ENCODE data around the gene WRAP73. TPM values are rescaled to one million over a fixed set of nuclear protein-coding genes. Genes with fewer than 3 reads are reported as not detected.
A peak's percentile ranks its signal among the peaks of the same experiment; 100 is the strongest.

Gene WRAP73
- total and polyA plus RNA-seq, 5 donors, result 8.7 to 13.9 (median 12.5) TPM

DNA sequence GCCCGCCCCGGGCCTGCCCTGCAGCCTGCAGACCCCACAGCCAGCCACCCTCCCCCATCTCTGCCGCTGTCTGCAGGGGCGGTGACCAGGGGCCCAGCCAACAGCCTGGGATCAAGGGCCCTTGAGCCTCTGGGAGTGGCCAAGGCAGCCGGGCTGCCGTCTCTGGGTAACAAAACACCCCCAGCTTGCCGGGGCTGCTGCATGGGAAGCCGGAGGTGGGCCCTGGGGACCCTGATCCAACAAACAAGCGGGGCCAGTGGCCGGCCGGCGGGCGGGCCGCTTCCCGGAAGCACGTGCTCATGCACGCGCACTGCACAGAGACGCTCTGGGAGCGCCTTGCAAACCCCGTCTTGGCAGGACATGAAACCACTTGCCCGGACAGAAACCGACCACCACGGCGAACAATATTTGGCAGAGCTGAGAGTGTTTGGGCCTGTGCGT lies 51.8 kb downstream of the WRAP73 start:
- Histone ChIP-seq H3K4me3 (ENCODE audit: low read length) (no peak overlapping the region), H3K27ac (ENCODE audit: low read length) (no peak overlapping the region), H3K4me1 (ENCODE audit: control insufficient read depth, insufficient read depth, low read length) (peaks cover 3% of the 10 kb centered on the region), H3K9me3 (ENCODE audit: control insufficient read depth, low read length) (no peaks in the 10 kb centered on the region), H3K27me3 (ENCODE audit: control insufficient read depth, insufficient read depth) (no peaks in the 10 kb centered on the region)
- intact Hi-C loops (cut with DNase I), result no loop called here
- 26% methylated on average over 26 of the region's 26 CpGs for WGBS
- ATAC-seq (peak; percentile 53 to 62), DNase-seq (peak; percentile 71 to 90 (median 86))

- H3K9me3 ChIP-seq (ENCODE audit: control insufficient read depth, low read length), result no peaks in the 10 kb centered on the region
- no peak overlapping the region for H3K27ac ChIP-seq (ENCODE audit: low read length)
- ATAC-seq (peak in 1 of 2 donors; percentile 4), DNase-seq (no peak)
- intact Hi-C loops (cut with DNase I), result no loop called here
- H3K27me3 ChIP-seq (ENCODE audit: control insufficient read depth, insufficient read depth), result no peaks in the 10 kb centered on the region
- no peak overlapping the region for H3K4me3 ChIP-seq (ENCODE audit: low read length)
- peaks cover 3% of the 10 kb centered on the region for H3K4me1 ChIP-seq (ENCODE audit: control insufficient read depth, insufficient read depth, low read length)
- WGBS, result 42% methylated on average over 11 of the region's 11 CpGs
These were observed 52.3 kb downstream of the WRAP73 start for GRCh38 chr1:3597599-3597964.

- Histone ChIP-seq H3K27ac (ENCODE audit: low read length) (no peak overlapping the region), H3K9me3 (ENCODE audit: control insufficient read depth, low read length) (no peaks in the 10 kb centered on the region), H3K4me3 (ENCODE audit: low read length) (no peak overlapping the region), H3K27me3 (ENCODE audit: control insufficient read depth, insufficient read depth) (no peaks in the 10 kb centered on the region), H3K4me1 (ENCODE audit: control insufficient read depth, insufficient read depth, low read length) (peaks cover 3% of the 10 kb centered on the region)
- 75% methylated on average over 29 of the region's 29 CpGs for WGBS
- intact Hi-C loops (cut with DNase I), result no loop called here
- ATAC-seq, result no peak
- no peak for DNase-seq
These were observed 53.0 kb downstream of the WRAP73 start for GRCh38 chr1:3596663-3597598.

DNA sequence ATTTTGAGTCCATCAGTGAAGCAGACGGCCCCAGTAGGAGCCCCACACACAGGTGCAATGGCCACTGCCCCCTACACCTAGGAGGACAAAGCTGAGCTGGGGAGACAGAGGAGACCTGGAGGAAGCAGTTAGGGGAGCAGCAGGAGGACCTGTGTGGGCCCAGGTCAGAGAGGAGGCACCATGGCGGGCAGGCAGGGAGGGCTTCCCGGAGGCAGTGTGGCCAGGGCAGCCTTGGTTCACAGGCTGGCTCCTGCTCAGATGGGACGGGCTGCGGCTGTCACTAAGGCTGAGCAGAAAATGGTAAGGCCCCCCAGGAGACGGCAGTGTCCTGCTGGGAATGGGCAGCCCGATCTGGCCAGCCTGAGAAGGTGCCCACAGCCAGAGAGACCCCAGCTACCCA lies 54.0 kb downstream of the WRAP73 start:
- no peak overlapping the region for H3K27ac ChIP-seq (ENCODE audit: low read length)
- no peaks in the 10 kb centered on the region for H3K27me3 ChIP-seq (ENCODE audit: control insufficient read depth, insufficient read depth)
- ATAC-seq (no peak), DNase-seq (no peak)
- intact Hi-C loops (cut with DNase I), result no loop called here
- no peak overlapping the region for H3K4me3 ChIP-seq (ENCODE audit: low read length)
- peaks cover 3% of the 10 kb centered on the region for H3K4me1 ChIP-seq (ENCODE audit: control insufficient read depth, insufficient read depth, low read length)
- H3K9me3 ChIP-seq (ENCODE audit: control insufficient read depth, low read length), result no peaks in the 10 kb centered on the region
- 95% methylated on average over 7 of the region's 7 CpGs for WGBS

- peak; percentile 54 to 86 (median 81) for DNase-seq
- intact Hi-C loops (cut with DNase I), result no loop called here
- H3K9me3 ChIP-seq (ENCODE audit: control insufficient read depth, low read length), result no peaks in the 10 kb centered on the region
- WGBS, result 68% methylated on average over 31 of the region's 31 CpGs
- peaks cover 3% of the 10 kb centered on the region for H3K4me1 ChIP-seq (ENCODE audit: control insufficient read depth, insufficient read depth, low read length)
- no peak overlapping the region for H3K27ac ChIP-seq (ENCODE audit: low read length)
- no peak overlapping the region for H3K4me3 ChIP-seq (ENCODE audit: low read length)
- no peaks in the 10 kb centered on the region for H3K27me3 ChIP-seq (ENCODE audit: control insufficient read depth, insufficient read depth)
- peak in 1 of 2 donors; percentile 10 for ATAC-seq
These were observed 55.1 kb downstream of the WRAP73 start for GRCh38 chr1:3594706-3595377.

DNA sequence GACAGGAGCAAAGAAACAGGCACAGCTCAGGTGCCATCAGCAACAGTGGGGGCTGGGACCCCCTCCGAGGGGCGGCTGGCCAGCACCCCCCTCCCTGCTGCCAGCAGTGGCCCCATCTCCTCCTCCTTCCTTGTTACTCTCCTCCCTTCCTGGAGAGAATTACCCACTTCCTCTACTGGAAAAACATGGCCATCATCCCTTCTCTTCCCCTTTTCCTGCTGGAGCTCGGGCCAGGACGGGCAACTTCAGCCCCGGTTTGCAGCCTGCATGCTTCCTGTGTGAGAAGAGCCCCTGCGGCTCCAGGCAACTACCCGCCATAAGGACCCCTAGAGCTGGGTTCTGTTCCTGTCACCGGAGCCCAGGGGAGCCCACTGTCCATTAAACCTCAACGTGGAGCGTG lies 56.2 kb downstream of the WRAP73 start:
- ATAC-seq, result no peak

GRCh38 chr1:3593334-3593733 lies 56.6 kb downstream of the WRAP73 start:
- 87% methylated on average over 17 of the region's 17 CpGs for whole genome bisulfite sequencing
- no peaks in the 10 kb centered on the region for H3K9me3 ChIP-seq (ENCODE audit: control insufficient read depth, low read length)
- H3K4me1 ChIP-seq (ENCODE audit: control insufficient read depth, insufficient read depth, low read length), result peaks cover under 1% of the 10 kb centered on the region
- intact Hi-C loops (cut with DNase I), result no loop called here
- no peak overlapping the region for H3K4me3 ChIP-seq (ENCODE audit: low read length)
- no peak for ATAC-seq
- H3K27me3 ChIP-seq (ENCODE audit: control insufficient read depth, insufficient read depth), result no peaks in the 10 kb centered on the region
- no peak overlapping the region for H3K27ac ChIP-seq (ENCODE audit: low read length)
- DNase-seq, result no peak

More for the DNA sequence above, 56.2 kb downstream of the WRAP73 start:
- H3K4me1 ChIP-seq (ENCODE audit: control insufficient read depth, insufficient read depth, low read length), result peaks cover 3% of the 10 kb centered on the region
- WGBS, result 63% methylated on average over 10 of the region's 10 CpGs
- no peaks in the 10 kb centered on the region for H3K9me3 ChIP-seq (ENCODE audit: control insufficient read depth, low read length)
- no peak overlapping the region for H3K4me3 ChIP-seq (ENCODE audit: low read length)
- DNase-seq, result no peak
- no peaks in the 10 kb centered on the region for H3K27me3 ChIP-seq (ENCODE audit: control insufficient read depth, insufficient read depth)
- H3K27ac ChIP-seq (ENCODE audit: low read length), result no peak overlapping the region
- intact Hi-C loops (cut with DNase I), result no loop called here

DNA sequence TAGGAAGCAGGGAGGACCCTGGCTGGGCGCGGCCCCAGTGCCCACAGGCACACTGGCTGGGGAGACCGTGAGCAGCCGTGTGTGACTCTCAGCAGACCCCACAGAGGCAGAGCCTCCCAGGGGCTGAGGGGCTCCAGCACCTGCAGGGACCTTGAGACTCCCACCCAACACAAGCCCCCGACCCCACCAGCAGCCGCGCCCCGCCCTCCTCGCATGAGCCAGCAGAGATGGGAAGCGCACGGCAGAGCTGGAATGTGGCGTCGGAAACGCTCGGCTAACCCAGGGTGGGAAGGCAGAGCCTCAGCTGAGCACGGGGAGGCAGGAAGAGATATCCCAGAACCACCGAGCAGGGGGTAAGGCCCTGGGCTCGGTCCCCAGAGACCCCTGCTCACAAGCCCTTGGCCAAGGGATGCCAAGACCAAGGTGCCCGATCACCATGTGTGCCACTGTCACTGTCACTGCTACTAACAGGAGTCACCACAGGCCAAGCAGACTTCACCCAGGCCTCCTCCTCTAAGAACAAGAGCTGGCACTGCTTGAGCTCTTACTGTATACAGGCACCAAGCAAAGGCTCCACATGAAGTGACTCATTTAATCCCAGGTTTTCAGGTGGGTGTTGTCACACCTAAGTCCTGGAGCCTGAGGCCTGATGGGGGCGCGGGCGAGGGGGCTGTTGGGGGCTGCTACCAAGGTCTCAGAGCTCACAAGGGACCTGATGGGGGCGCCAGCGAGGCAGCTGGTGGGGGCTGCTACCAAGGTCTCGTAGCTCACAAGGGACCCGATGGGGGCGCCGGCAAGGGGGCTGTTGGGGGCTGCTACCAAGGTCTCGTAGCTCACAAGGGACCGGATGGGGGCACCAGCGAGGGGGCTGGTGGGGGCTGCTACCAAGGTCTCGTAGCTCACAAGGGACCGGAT lies 58.7 kb downstream of the WRAP73 start:
- H3K4me3 ChIP-seq (ENCODE audit: low read length), result no peak overlapping the region
- intact Hi-C loops (cut with DNase I), result no loop called here
- ATAC-seq (peak in 1 of 2 donors; percentile 40), DNase-seq (no peak)
- no peaks in the 10 kb centered on the region for H3K9me3 ChIP-seq (ENCODE audit: control insufficient read depth, low read length)
- WGBS, result 86% methylated on average over 33 of the region's 33 CpGs
- no peaks in the 10 kb centered on the region for H3K4me1 ChIP-seq (ENCODE audit: control insufficient read depth, insufficient read depth, low read length)
- H3K27ac ChIP-seq (ENCODE audit: low read length), result no peak overlapping the region
- H3K27me3 ChIP-seq (ENCODE audit: control insufficient read depth, insufficient read depth), result no peaks in the 10 kb centered on the region

DNA sequence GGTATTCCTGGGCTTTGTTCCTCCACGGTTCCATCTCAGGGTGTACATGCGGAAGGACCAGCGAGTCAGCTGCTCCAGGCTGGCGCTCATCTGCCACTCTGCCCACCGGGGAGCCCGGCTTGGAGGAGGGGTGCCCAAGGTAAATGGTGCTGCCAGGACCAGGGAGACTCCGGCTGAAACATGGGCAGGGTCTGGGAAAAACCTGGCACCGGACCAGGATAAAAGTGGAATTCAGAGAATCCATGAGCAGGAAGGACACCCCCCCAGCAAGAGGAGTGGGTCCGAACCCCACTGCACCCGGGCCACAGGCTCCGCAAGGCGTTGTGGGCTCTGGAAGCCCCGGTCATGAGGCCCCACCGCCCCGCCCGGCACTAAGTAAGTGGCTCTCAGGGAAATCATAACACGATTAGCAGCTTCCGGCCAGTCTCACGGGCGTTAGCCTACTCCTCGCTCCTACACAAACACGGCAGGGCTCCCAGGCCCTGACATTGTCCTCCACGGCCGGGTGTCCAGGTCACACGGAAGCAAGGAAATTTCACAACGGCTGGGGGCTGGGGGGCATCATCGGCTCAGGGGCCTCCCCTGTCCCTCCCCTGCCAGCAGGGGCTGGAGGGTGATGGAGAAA lies 59.7 kb downstream of the WRAP73 start:
- 43% methylated on average over 27 of the region's 27 CpGs for WGBS
- H3K4me1 ChIP-seq (ENCODE audit: control insufficient read depth, insufficient read depth, low read length), result no peaks in the 10 kb centered on the region
- H3K9me3 ChIP-seq (ENCODE audit: control insufficient read depth, low read length), result no peaks in the 10 kb centered on the region
- H3K4me3 ChIP-seq (ENCODE audit: low read length), result no peak overlapping the region
- ATAC-seq (peak; percentile 70 to 90), DNase-seq (peak; percentile 58 to 83 (median 77))
- H3K27me3 ChIP-seq (ENCODE audit: control insufficient read depth, insufficient read depth), result no peaks in the 10 kb centered on the region
- H3K27ac ChIP-seq (ENCODE audit: low read length), result no peak overlapping the region
- intact Hi-C loops (cut with DNase I), result no loop called here

GRCh38 chr1:3588395-3588794 lies 61.5 kb downstream of the WRAP73 start:
- H3K9me3 ChIP-seq (ENCODE audit: control insufficient read depth, low read length), result no peaks in the 10 kb centered on the region
- H3K4me3 ChIP-seq (ENCODE audit: low read length), result no peak overlapping the region
- ATAC-seq (no peak), DNase-seq (no peak)
- WGBS, result 90% methylated on average over 5 of the region's 5 CpGs
- no peak overlapping the region for H3K27ac ChIP-seq (ENCODE audit: low read length)
- intact Hi-C loops (cut with DNase I), result no loop called here
- H3K4me1 ChIP-seq (ENCODE audit: control insufficient read depth, insufficient read depth, low read length), result no peaks in the 10 kb centered on the region
- no peaks in the 10 kb centered on the region for H3K27me3 ChIP-seq (ENCODE audit: control insufficient read depth, insufficient read depth)
